ENCODE data around the gene CKS1B. TPM values are rescaled to one million over a fixed set of nuclear protein-coding genes. Genes with fewer than 3 reads are reported as not detected.
A peak's percentile ranks its signal among the peaks of the same experiment; 100 is the strongest.

CKS1B gene
- total and polyA plus RNA-seq, 2 donors (not counting 1 experiment from before 2014, with no cell fraction given): 40.3 to 55.4 TPM

GRCh38 chr1:155015527-155016230, 41.2 kb downstream of the CKS1B start:
- H3K9ac ChIP-seq (ENCODE audit: insufficient read depth, low read length): no peak overlapping the region
- H3K27ac ChIP-seq (ENCODE audit: insufficient read depth, low read length): no peak overlapping the region
- no peak for DNase-seq (ENCODE audit: low read depth in 2 of 2)
- TF ChIP-seq CTCF (conservative IDR thresholded peaks at IDR 0.05 in 1 of 2, IDR thresholded peaks at IDR 0.05 in 1 of 2; ENCODE audit: low read depth in 1 of 2, low read length in 2 of 2): no peak
- TF ChIP-seq EZH2 (IDR thresholded peaks at IDR 0.05; ENCODE audit: low read length, missing control alignments): no peak
- H2AFZ ChIP-seq (ENCODE audit: low read length): no peak overlapping the region
- H3K4me2 ChIP-seq (ENCODE audit: extremely low read depth, insufficient read depth, low read length): no peak overlapping the region
- H3K79me2 ChIP-seq (ENCODE audit: control insufficient read depth, insufficient read depth, low read length): no peaks in the 10 kb centered on the region
- H3K36me3 ChIP-seq (ENCODE audit: control insufficient read depth, insufficient read depth, low read length): peaks cover 7% of the 10 kb centered on the region
- H4K20me1 ChIP-seq (ENCODE audit: control insufficient read depth, extremely low read depth, insufficient read depth, low read length): no peaks in the 10 kb centered on the region
- no peaks in the 10 kb centered on the region for H3K9me3 ChIP-seq (ENCODE audit: control insufficient read depth, insufficient read depth, low read depth, low read length)
- no peak overlapping the region for H3K4me3 ChIP-seq (replicated peaks in 1 of 4; ENCODE audit: control extremely low read depth in 1 of 4, insufficient read depth in 1 of 4, low read depth in 3 of 4, low read length in 4 of 4)
- peaks cover 16% of the 10 kb centered on the region for H3K4me1 ChIP-seq (ENCODE audit: control insufficient read depth, extremely low read depth, insufficient read depth, low read length)
- H3K27me3 ChIP-seq (ENCODE audit: control insufficient read depth, insufficient read depth, low read length): no peaks in the 10 kb centered on the region

- Histone ChIP-seq H3K4me1 (ENCODE audit: control insufficient read depth, extremely low read depth, insufficient read depth, low read length) (peaks cover 16% of the 10 kb centered on the region), H3K9me3 (ENCODE audit: control insufficient read depth, insufficient read depth, low read depth, low read length) (no peaks in the 10 kb centered on the region), H3K27ac (ENCODE audit: insufficient read depth, low read length) (no peak overlapping the region), H3K79me2 (ENCODE audit: control insufficient read depth, insufficient read depth, low read length) (no peaks in the 10 kb centered on the region), H3K4me3 (replicated peaks in 1 of 4; ENCODE audit: control extremely low read depth in 1 of 4, insufficient read depth in 1 of 4, low read depth in 3 of 4, low read length in 4 of 4) (no peak overlapping the region), H3K36me3 (ENCODE audit: control insufficient read depth, insufficient read depth, low read length) (peaks cover 7% of the 10 kb centered on the region), H3K4me2 (ENCODE audit: extremely low read depth, insufficient read depth, low read length) (no peak overlapping the region), H4K20me1 (ENCODE audit: control insufficient read depth, extremely low read depth, insufficient read depth, low read length) (no peaks in the 10 kb centered on the region), H2AFZ (ENCODE audit: low read length) (no peak overlapping the region), H3K9ac (ENCODE audit: insufficient read depth, low read length) (no peak overlapping the region), H3K27me3 (ENCODE audit: control insufficient read depth, insufficient read depth, low read length) (no peaks in the 10 kb centered on the region)
- no peak for DNase-seq (ENCODE audit: low read depth in 2 of 2)
- no peak for TF ChIP-seq CTCF (conservative IDR thresholded peaks at IDR 0.05 in 1 of 2, IDR thresholded peaks at IDR 0.05 in 1 of 2; ENCODE audit: low read depth in 1 of 2, low read length in 2 of 2)
- TF ChIP-seq EZH2 (IDR thresholded peaks at IDR 0.05; ENCODE audit: low read length, missing control alignments): no peak
Measured at GRCh38 chr1:155016231-155016831, 41.9 kb downstream of the CKS1B start.

- no peaks in the 10 kb centered on the region for H4K20me1 ChIP-seq (ENCODE audit: control insufficient read depth, extremely low read depth, insufficient read depth, low read length)
- no peaks in the 10 kb centered on the region for H3K79me2 ChIP-seq (ENCODE audit: control insufficient read depth, insufficient read depth, low read length)
- peaks cover 14% of the 10 kb centered on the region for H3K4me1 ChIP-seq (ENCODE audit: control insufficient read depth, extremely low read depth, insufficient read depth, low read length)
- peak; percentile 91 to 95 for TF ChIP-seq CTCF (conservative IDR thresholded peaks at IDR 0.05 in 1 of 2, IDR thresholded peaks at IDR 0.05 in 1 of 2; ENCODE audit: low read depth in 1 of 2, low read length in 2 of 2)
- no peak for TF ChIP-seq EZH2 (IDR thresholded peaks at IDR 0.05; ENCODE audit: low read length, missing control alignments)
- peaks cover 7% of the 10 kb centered on the region for H3K36me3 ChIP-seq (ENCODE audit: control insufficient read depth, insufficient read depth, low read length)
- H3K9me3 ChIP-seq (ENCODE audit: control insufficient read depth, insufficient read depth, low read depth, low read length): no peaks in the 10 kb centered on the region
- peak; percentile 90 to 92 for DNase-seq (ENCODE audit: low read depth in 2 of 2)
- H3K9ac ChIP-seq (ENCODE audit: insufficient read depth, low read length): peak overlapping the region; percentile 37
- peak overlapping the region in 3 of 4 experiments; percentile 2 to 52 (median 36) for H3K4me3 ChIP-seq (replicated peaks in 1 of 4; ENCODE audit: control extremely low read depth in 1 of 4, insufficient read depth in 1 of 4, low read depth in 3 of 4, low read length in 4 of 4)
- H3K4me2 ChIP-seq (ENCODE audit: extremely low read depth, insufficient read depth, low read length): peak overlapping the region; percentile 72
- H3K27me3 ChIP-seq (ENCODE audit: control insufficient read depth, insufficient read depth, low read length): no peaks in the 10 kb centered on the region
- peak overlapping the region; percentile 40 for H3K27ac ChIP-seq (ENCODE audit: insufficient read depth, low read length)
- H2AFZ ChIP-seq (ENCODE audit: low read length): no peak overlapping the region
Measured at GRCh38 chr1:155017041-155017945, 42.8 kb downstream of the CKS1B start.

Measured in fibroblast of lung (primary cell).